ENCODE results near the gene UNC119.

UNC119 gene

DNA sequence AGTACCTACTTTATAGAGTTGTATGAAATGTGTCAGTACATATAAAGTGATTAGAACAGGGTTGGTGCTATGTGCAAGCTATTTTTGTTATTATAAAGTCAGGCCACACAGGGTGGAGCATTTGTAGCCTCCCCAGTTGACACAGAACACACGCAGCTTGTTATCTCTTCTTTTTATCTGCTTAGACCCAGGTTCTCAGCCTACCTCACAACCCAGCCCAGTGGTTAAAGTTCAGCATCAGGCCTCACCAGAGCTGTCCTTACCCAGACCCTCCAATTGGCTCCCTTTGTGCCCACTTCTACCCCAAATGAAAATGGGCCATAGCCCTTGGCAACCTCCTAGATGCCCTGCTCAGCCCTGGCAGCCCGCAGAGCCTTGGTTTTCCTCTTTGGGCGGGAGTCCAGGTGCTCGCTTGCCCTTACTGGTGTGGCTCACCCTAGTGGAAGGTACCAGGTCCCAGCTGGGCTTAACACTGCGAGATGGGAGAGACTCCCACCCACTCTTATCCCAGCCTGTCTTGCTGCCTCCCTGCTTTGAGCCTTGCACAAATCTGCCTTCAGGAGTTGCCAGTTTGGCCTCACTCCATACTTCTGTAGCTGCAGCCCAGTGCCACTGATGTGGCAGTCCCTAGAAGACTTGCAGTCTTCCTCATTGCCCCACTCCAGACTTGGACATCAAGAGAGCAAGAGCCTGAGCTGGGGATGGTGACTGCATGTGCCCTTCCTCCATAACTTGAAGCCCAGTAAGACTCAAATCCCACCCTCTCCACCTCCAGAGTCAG, 20.0 kb upstream of the UNC119 start:
- DNase-seq: no peak

DNA sequence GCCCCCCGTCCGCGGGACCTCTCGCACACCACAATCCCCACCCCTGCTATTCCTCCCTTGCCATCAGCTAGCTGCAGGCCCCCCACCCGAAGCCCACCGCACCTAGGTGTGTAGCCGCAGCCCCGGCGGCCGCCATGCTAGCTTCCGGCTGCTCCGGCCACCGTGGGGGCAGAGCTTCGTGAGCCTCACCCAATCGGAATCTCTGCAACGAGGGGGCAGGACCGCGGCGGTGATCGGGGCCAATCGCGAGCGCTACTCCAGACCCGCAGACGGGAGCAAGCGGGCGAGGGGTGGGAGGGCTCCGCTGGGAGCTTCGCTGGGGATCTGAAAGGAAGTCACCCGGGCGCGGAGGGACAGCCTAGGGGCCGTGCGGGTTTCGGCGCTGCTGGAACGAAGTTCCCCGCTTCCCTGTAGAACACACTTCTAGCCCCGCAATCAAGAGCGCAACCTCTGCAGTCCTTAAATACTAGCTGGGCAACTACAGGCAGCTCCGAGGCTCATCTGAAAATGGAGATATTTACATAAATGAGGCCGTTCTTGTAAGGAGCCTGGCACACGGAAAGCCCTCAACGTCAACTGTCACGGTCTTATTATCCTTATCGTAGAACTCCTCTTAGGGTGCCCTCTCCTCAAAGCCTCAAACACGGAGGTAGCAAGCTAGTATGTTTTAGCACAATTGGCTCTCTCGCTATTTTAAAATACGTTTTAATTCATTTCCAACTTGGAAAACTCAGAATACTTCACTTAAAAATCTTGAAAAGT, 19.1 kb upstream of the UNC119 start, which contains the start of gene PIGS:
TSS of gene PIGS (minus strand) at position 164 of the 762 bp plus-strand sequence. CDS start at position 136, 28 bp downstream.
- DNase-seq: peak; percentile 78 to 90

DNA sequence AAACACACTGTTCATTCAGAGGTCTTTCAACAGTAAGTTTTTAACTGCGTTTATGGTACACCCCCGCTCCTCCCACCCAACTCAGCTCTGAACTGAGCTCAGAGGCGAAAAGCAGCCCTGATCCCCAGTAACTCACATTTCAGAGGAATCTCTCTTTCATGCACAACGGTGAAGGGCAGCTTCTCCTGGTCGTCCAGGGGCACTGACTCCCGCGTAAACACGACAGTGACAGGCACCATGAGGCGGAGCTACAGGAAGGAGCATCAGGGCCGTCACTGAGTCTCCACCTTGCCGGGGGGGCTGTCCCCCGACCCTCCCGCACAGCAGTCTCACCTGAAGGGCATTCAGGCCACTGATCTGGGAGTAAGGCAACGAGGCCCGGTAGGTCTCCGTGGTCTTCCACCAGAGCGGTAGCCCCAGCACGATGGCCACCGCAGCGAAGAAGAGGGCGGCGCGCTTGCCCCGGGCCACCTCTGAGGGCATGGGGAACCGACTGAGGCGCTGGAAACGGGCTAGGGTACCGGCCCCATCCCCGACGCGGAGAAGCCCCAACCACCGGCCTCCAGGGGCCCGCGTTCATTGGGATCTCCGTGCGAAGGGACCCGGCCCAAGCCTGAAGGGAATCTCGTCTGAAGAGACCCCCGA, 18.4 kb upstream of the UNC119 start:
- peak; percentile 22 to 24 for DNase-seq

DNA sequence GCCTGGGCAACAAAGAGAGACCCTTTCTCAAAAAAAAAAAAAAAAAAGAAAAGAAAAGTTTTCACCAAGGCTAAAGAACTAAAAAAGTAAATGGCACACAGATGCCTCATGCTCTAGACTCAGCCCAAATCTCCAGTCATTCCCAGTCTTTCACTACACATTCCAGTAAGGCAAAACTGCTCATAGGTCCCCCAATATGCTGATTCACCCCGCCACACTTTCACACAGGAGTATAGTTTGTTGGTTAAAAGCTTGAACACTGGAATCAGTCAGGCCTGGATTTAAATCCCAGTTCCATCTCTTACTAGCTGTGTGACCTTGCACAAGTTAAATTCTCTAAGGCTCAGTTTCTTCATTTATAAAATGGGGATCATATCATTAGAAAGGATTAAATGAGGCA, 17.0 kb upstream of the UNC119 start:
- no peak for DNase-seq

DNA sequence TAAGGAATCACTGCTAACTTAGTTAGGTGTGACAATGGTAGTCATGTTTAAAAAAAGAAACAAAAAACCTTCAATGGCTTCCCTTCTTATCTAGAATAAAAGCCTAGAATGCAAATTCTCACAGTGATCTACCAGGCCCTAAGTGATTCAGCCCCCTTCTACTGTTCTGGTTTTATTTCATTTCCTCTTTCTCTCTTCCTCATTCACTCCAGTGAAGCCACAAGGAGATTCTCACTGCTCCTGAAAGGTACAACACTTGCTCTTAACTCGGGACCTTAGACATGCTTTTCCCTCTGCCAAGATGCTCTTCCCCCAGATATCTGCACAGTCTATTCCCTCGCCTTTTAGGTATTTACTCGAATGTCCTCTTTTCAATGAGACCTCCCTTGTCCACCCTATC, 15.2 kb upstream of the UNC119 start:
- DNase-seq: no peak

DNA sequence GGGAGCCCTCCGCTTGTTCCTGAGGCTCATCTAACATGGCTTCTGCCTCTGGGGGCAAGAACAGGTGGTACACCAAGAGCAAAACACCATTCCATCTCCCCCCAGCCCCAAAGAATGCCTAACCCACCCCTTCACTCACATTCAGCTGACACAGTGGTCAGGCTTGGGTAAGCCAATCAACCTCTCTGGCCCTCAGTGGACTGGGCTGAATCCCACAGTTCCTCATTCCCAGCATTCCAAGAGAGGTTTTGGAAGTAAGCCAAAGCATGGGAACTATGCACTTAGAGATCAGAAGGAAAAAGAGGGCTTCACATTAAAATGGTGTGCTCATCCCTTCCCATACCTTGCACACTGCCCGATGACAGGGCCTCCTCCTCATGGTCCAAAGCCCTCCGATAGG, 11.1 kb upstream of the UNC119 start:
- DNase-seq: no peak

DNA sequence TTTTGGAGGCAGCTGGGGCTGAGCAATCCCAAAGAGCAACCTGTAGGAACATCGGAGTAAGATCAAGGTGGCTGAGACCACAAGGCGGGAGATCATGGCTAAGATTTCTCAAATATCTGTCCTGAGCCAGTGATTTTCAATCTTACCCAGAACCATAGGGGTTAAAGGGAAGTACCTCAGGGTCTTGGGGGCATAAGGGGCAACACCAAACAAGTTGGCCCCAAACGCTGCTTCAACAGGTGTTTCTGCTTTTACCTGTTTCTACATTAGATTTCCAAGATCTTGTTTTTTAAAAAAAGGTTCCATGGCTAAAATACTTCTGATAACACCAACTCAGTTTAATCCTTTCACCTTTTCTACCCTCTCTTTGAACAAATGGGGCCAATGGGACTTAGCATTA, 2.6 kb upstream of the UNC119 start:
- no peak for DNase-seq

DNA sequence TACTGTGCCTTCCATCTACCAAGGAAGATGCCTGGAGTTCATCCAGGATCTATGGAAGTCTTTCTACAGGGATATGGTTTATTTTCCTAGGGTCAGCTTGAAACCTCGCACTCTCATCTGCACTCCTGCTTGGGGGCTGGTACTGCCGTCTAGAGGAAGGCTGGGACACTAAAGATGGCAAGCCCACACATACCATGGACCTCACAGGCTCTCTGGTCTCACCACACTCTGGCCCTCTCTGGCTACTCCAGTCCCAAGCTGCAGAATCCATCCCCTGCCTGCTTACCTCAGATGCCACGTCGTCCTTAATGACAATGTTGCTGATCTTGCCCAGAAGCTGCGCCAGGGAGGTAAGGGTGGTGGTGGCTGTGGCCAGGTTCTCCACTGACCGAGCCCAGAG, 2.1 kb upstream of the UNC119 start:
- DNase-seq: no peak

DNA sequence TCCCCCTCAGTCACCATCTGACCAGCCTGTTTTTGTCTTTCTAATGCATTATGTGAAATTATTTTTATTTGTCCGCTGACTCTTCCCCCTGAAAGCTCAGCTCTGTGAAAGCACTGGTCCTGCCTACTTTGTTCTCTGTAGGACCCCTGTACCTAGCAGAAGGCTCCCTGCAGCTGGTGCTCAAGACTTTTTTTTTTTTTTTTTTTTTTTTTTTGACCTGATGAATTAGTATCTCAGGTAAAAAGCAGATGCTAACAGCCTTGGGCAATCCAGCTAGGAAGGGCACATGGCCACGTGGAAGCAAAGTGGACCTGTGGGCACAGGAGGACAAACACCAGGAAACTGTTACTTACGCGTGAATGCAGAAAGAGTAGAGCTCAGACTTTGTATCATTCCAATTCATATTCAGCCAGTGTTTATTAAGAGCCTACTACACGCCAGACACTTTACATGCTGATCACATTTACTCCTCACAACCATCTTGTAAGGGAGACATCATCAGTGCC, 629 bp upstream of the UNC119 start:
- no peak for DNase-seq

DNA sequence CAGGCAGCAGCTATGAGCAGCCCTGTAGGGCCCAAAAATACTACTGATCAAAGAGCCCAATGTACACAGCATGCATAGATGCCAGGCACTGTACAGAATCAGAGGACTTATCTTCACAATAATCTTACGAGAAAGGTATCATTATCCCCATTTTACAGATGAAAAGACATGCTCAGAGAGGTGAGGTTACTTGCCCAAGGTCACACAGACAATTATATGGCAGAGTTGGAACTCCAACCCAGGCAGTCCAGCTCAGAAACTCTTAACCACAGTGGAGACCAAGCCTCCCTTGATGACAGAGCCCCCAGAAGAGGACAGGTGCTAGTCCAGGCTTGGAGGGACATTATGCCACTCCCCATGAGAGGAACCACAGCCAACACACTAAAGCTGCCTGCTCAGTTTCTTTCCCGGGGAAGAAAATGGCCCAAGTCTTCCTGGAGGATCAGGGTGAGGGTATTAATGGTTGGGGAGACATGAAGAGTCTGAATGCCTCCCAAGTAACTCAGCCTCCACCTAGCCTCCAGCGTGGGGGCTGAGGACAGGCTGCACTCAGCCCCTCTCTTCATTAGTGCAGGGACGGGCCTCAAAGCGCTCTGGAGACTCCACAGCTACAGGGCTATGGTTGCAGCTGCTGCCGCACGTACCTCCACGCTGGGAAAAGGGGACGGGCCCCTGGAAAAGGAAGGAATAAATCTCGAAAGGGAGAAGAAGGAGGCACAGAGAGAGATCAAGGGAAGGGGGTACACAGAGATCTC, 826 bp downstream of the UNC119 start:
- DNase-seq: no peak

DNA sequence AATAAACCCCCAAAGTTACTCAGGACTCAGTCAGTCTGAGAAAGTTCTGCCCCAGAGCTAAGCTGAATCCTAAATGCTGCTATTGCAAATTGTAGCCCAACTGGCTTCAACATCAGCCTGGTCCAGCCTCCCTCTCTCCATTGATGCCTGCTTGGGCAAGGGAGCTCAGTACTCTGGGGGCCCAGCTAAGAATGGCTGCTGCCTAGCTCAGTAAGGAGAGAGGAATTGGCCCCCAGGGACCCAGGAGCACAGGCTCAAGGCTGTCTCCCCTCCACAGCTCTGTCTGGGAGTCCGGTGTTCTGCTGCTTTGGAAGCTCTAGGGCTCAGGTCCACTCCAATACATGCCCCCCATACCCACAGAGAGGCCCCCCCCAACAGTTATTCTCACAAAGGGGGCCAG, 1.6 kb downstream of the UNC119 start:
- DNase-seq: no peak

DNA sequence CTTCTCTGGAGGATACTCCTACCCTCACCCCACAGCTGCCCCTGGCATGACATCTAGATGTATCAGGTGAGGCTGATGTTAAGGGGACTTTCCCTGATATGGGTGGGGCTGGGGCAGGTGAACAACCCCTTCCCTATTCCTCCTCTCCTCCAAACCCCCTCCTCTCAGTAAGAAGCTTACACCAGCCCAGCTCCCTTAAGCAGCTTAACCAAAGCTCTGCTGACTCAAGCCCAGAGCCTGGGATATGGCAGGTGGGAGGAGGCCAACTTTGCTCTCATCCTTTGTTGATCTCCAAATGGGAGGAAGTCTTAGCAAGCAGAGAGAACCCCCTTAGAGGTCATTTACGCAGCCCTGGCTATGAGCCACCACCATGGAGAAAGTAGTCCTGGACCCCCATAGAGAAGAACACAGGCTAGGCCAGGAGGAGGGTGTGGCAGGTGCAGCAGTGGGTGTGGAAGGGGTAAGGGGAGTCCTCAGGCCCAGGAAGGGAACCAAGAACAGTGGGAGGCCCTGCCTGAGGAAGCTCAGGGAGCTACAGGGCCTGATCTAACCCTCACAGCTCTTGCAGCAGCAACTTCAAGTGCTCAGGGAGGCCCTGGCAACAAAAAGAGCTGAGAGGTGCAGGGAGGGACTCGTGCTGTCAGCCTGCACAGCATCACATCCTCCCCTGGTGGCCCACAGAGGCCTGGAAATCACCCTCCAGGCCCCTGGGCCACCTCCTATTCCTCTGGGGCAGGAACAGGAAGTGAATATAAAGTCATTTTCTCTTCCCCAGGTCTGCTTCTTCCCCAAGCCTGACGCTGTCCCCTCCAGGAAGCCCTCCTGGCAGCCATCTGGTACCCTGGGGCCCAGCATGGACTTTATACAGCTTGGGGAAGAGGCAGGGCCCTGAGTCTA, 2.9 kb downstream of the UNC119 start:
- DNase-seq: no peak

DNA sequence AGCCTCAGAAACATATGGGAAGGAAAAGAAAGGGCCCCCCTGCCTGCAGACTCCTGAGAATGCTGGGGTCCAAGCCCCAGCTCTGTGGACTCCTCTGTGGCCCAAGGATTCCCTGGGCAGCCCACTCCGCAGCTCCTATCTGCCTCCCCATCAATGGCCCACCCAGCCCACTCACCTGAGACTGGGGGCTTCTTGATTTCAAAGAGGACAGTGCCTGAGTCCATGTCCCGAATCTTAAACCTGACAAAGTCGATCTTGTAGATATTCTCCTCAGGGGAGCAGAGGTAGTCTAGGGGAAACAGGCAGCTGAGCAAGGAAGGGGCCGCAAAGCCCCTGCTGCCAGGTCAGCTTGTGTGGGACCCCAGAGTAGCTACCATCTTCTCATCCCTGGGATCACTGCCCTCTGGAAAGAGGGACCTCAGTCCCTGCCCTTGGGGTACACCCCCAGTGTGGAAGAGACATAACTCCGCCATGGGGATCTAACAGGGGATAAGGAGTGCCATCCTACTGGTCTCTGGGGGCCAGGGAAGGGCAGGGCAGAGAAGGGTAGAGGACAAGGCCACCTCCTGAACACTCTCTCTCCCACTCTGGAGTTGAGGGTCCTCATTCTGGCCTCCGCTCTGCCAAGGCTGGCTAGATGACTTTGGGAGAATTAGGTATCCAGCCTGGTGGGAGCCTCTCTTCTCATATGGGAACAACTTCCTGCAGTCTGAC, 3.9 kb downstream of the UNC119 start:
- no peak for DNase-seq

DNA sequence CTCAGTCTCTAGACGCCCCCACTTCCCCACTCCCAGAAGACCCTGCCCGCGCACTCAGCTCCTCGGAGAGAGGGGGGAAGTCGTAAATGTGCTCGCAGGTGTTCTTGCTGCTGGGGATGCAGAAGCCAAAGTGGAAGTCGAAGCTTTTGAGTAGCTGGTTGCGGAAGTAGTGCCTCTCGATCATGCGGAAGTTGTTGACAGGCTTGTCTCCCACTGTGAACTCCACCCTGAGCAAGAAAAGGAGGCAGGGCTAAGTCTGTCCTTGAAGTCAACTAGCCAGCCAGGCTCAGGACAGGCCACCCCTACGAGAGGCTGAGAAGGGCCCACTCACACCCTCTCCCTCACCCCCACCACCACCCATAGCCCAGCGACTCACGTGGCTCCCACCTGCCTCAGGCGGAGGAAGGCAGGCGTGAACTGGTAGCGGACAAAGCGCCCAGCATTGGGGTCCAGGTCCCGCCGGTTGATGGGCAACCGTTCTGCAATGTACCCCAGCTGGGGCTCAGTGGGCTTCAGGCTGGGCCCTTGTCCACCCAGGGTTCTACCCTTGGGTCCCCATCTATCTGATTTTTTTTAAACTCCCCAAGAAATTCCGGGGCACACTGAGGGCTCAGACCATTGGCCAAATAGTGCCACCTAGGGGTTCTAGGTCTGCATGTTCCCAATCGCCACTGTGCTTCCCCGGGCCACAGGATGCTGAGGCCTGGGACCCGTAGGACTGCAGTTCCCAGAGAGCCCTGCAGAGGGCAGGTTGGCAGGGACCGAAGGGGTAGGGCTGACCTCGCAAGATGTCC, 4.6 kb downstream of the UNC119 start:
- peak; percentile 47 to 49 for DNase-seq

DNA sequence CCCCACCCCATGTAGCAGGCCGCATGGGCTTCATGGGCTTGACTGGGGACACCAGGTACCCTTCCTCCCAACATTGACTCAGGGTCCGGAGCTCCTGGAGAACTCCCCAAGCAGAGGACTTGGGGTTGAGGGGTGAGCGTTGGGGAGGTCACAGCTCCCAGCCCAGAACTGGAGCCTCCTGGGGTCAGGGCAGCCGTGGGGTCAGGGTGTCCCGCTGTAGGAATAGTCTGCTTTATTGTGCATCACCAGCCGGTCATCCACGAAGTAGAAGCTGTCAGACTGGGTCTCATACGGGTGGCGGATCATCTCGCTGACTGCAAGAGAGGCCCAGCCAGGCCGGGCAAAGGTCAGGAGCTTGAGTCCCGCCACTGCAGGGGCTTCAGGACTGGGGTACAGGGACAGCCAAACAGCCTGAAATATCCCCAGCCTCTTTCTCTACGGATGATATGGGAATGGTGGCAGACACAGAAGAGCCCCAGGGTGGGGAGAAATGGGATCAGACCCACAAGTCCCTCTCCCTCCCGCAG, 5.3 kb downstream of the UNC119 start:
- no peak for DNase-seq

DNA sequence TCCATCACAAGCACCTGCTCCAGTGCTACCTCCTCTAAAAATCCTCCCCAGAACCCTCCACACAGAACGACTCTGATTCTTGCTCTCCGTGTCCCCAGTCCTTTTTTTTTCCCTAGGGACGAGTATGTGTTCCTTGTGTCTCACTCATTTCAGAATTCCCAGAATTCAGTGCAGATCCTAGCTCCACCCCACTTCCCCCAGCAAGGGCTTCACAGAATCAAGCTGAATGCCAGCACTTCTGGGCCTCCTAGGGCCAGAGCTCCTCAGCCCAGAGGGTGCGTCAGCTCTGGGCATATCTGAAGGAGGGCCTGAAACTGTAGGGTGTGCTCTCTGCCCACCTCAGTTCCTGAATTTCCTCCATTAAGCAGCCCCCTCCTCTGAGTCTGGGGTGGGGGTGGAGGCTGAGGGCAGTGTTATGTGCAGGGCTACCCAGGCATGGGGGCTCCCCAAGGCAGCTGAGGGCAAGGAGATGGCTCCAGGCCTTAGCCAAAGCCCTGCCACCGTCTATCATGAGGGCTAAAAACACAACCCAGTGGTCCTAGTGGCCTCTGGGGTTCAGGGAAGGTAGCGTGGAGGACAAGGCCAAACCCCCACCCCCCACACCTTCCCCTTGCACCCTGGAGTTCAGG, 6.5 kb downstream of the UNC119 start:
- DNase-seq: no peak

DNA sequence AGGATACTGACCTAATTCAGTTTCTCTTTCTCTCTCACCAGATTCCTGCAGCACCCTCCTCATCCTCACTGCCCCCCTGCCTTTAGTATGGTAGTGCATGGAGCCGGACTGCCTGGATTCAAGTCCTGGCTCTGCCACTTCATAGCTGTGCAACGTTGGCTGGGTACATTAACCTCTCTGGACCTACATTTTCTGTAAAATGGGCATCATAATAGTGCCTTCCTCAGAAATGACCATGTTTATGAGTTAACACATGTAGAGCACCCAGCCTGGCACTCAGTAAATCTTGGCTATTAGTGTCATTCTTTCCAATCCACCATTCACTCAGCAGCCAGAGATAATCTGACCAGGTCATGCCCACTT, 7.3 kb downstream of the UNC119 start:
- DNase-seq: no peak

DNA sequence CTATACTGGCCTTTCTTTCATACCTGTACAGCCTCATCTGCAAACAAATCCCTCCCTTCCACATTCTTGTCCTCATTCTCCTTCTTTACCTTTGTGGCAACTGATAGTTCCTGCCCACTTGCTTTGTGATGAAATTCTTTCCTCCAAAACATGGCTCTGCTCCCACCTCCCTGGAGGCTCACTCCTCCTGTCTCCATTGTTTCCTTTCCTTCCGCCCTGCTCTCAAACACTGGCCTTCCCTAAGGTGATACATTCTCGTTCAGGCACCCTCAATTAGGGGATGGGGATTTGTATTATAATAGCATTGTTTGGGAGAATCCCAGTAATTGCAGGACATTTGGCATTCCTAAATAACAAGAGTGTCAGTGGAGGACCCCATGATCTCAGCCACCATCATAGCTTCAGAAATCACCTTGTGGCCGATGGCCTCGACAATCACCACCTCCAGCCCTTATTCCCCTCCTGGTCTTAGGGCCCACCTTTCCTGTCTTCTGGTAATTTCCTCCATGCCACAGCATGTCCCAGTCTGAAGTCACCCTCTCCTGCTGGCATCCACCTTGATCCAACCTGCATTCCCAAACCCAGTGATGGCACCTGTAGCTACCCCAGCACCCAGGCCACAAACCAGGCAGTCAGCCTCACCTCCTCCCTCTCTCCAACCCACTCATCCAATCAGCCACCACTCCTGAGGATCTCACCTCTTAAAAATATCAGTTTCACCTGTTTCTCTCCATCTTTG, 7.9 kb downstream of the UNC119 start:
- DNase-seq: no peak

DNA sequence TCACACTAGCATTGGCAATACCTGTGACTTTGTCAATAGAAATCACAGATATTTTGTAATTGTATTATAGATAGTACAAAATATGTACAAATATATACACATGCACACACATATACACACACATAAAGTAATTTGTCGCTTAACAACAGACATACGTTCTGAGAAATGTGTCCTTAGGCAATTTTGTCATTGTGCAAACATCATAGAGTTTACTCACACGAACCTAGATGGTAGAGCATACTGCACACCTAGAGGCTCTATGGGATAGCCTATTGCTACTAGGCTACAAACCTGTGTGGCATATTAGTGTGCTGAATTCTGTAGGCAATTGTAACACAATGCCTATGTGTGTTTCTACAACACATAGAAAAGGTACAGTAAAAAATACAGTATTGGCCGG, 11.0 kb downstream of the UNC119 start:
- no peak for DNase-seq
